H1 (cell line): ENCODE results near the gene TMCC3. TPM values are rescaled to one million over a fixed set of nuclear protein-coding genes. Genes with fewer than 3 reads are reported as not detected.

Experiments
- CTCF ChIA-PET: fragments of 300-600 bp; sonication (Branson Sonifier 250); formaldehyde crosslinking; loops from one replicate; lab custom pipeline; 2021; ENCODE audit not compliant: partially characterized antibody; lab: Charles Lee
- POLR2A ChIA-PET: fragments of 300-600 bp; sonication (Branson Sonifier 250); formaldehyde crosslinking; loops from one replicate; lab custom pipeline; 2021; ENCODE audit warnings: inconsistent platforms; ENCODE audit not compliant: partially characterized antibody; lab: Charles Lee
- DNase-seq, 2 experiments: peaks; one replicate each; pipeline versions ENCODE4 v3.0.0 to v3.0.0-alpha.2; 2010 to 2022; ENCODE audit warnings: low spot score in 2 of 2, low read depth in 1 of 2, mixed read lengths in 1 of 2
- FAIRE-seq: peaks from 2 replicates; lab custom pipeline; 2011; peaks lifted over from hg19 to GRCh38; lab: Jason Lieb, UNC
- H2AFZ ChIP-seq: 2 replicates; pipeline ENCODE4 v1.8.1; 2012; ENCODE audit warnings: low read length, inconsistent platforms
- H2AK5ac ChIP-seq: 2 replicates; pipeline ENCODE4 v1.6.1; 2013; ENCODE audit warnings: low read depth, low read length
- H2BK120ac ChIP-seq: replicated peaks from 2 replicates; pipeline ENCODE3; 2013; ENCODE audit warnings: low read depth, low read length, inconsistent platforms
- H2BK12ac ChIP-seq: 2 replicates; pipeline ENCODE4 v1.6.1; 2013; ENCODE audit warnings: low read depth, low read length
- H2BK15ac ChIP-seq: 2 replicates; pipeline ENCODE4 v1.6.1; 2013; ENCODE audit warnings: low read length
- H2BK20ac ChIP-seq: 2 replicates; pipeline ENCODE4 v1.6.1; 2013; ENCODE audit warnings: low read length
- H2BK5ac ChIP-seq: 2 replicates; pipeline ENCODE4 v1.6.1; 2013; ENCODE audit warnings: low read depth, low read length
- H3K14ac ChIP-seq: 2 replicates; pipeline ENCODE4 v1.6.1; 2013; ENCODE audit warnings: inconsistent platforms; ENCODE audit not compliant: insufficient read length
- H3K18ac ChIP-seq: 2 replicates; pipeline ENCODE4 v1.6.1; 2013; ENCODE audit warnings: low read length; ENCODE audit errors: extremely low read depth
- H3K23ac ChIP-seq: 2 replicates; pipeline ENCODE4 v1.6.1; 2013; ENCODE audit warnings: inconsistent platforms; ENCODE audit not compliant: insufficient read length
- H3K23me2 ChIP-seq: 2 replicates; pipeline ENCODE4 v1.6.1; 2013; ENCODE audit warnings: low read depth, low read length
- H3K27ac ChIP-seq: 2 replicates; pipeline ENCODE4 v1.6.1; 2011; ENCODE audit warnings: low read depth, low read length, inconsistent platforms
- H3K27me3 ChIP-seq, 4 experiments: replicated peaks in 1 of 4; 1 replicate in 1 of 4; 2 replicates in 3 of 4; pipeline versions ENCODE4 v1.6.1 to v1.8.1; 2011 to 2013; ENCODE audit warnings: low read length in 3 of 4, mild to moderate bottlenecking in 3 of 4, inconsistent platforms in 2 of 4, mixed read lengths in 2 of 4, moderate library complexity in 1 of 4; ENCODE audit not compliant: control insufficient read depth in 3 of 4, insufficient read depth in 3 of 4; ENCODE audit errors: extremely low read depth in 1 of 4
- H3K36me3 ChIP-seq, 4 experiments: 2 replicates each; pipeline versions ENCODE4 v1.6.1 to v1.8.1; 2011 to 2013; ENCODE audit warnings: mild to moderate bottlenecking in 4 of 4, low read length in 3 of 4, moderate library complexity in 2 of 4, control low read depth in 1 of 4, inconsistent platforms in 1 of 4; ENCODE audit not compliant: insufficient read depth in 4 of 4, control insufficient read depth in 2 of 4
- H3K4ac ChIP-seq: replicated peaks from 2 replicates; pipeline ENCODE3; 2013; ENCODE audit warnings: low read length, low read depth, mixed read lengths, inconsistent platforms; ENCODE audit not compliant: insufficient read length
- H3K4me1 ChIP-seq, 4 experiments: replicated peaks in 1 of 4; 1 replicate in 1 of 4; 2 replicates in 3 of 4; pipeline versions ENCODE4 v1.6.1 to v1.8.1; 2011 to 2013; ENCODE audit warnings: low read length in 3 of 4, inconsistent platforms in 2 of 4, mixed read lengths in 1 of 4; ENCODE audit not compliant: insufficient read depth in 4 of 4, control insufficient read depth in 3 of 4
- H3K4me2 ChIP-seq, 2 experiments: 2 replicates each; pipeline versions ENCODE4 v1.6.1 to v1.8.1; 2011 to 2013; ENCODE audit warnings: low read depth in 2 of 2, low read length in 2 of 2, control low read depth in 1 of 2, inconsistent platforms in 1 of 2, mild to moderate bottlenecking in 1 of 2; ENCODE audit not compliant: insufficient read depth in 1 of 2
- H3K4me3 ChIP-seq, 4 experiments: fragments of 200-600, 300-600 bp in 1 of 4; sonication (generic), shearing (Covaris generic), sonication (Bioruptor Twin) in 1 of 4; 2 replicates each; pipeline versions ENCODE4 v1.5.1 to v1.8.1; 2011 to 2016; ENCODE audit warnings: low read length in 4 of 4, low read depth in 3 of 4, control low read depth in 2 of 4, inconsistent platforms in 2 of 4, mild to moderate bottlenecking in 2 of 4, mixed read lengths in 1 of 4, moderate library complexity in 1 of 4; ENCODE audit not compliant: insufficient read depth in 2 of 4; ENCODE audit errors: extremely low read depth in 1 of 4
- H3K56ac ChIP-seq: replicated peaks from 2 replicates; pipeline ENCODE3; 2013; ENCODE audit warnings: low read depth, mild to moderate bottlenecking, mixed read lengths, low read length, inconsistent platforms; ENCODE audit not compliant: insufficient read length
- H3K79me1 ChIP-seq: 2 replicates; pipeline ENCODE4 v1.6.1; 2013; ENCODE audit warnings: low read depth, low read length, control low read depth
- H3K79me2 ChIP-seq, 2 experiments: 2 replicates each; pipeline versions ENCODE4 v1.6.1 to v1.8.1; 2012 to 2013; ENCODE audit warnings: low read length in 2 of 2, mild to moderate bottlenecking in 2 of 2, inconsistent platforms in 1 of 2; ENCODE audit not compliant: insufficient read depth in 2 of 2, control insufficient read depth in 1 of 2
- H3K9ac ChIP-seq, 4 experiments: replicated peaks in 1 of 4; 1 replicate in 1 of 4; 2 replicates in 3 of 4; pipeline versions ENCODE4 v1.6.1 to v1.8.1; 2011 to 2013; ENCODE audit warnings: low read depth in 3 of 4, low read length in 3 of 4, control low read depth in 2 of 4, mild to moderate bottlenecking in 2 of 4, moderate library complexity in 2 of 4, inconsistent platforms in 1 of 4; ENCODE audit errors: extremely low read depth in 1 of 4
- H3K9me3 ChIP-seq, 2 experiments: 2 replicates each; pipeline versions ENCODE4 v1.6.1 to v1.8.1; 2012 to 2013; ENCODE audit warnings: mild to moderate bottlenecking in 2 of 2, moderate library complexity in 2 of 2, control low read depth in 1 of 2, inconsistent platforms in 1 of 2, low read depth in 1 of 2, low read length in 1 of 2, mixed read lengths in 1 of 2; ENCODE audit not compliant: insufficient read depth in 2 of 2
- H4K20me1 ChIP-seq, 2 experiments: replicated peaks in 1 of 2; 2 replicates each; pipeline versions ENCODE3 to v1.8.1; 2011 to 2013; ENCODE audit warnings: inconsistent platforms in 2 of 2, low read length in 2 of 2, mild to moderate bottlenecking in 1 of 2; ENCODE audit not compliant: insufficient read depth in 2 of 2, control insufficient read depth in 1 of 2
- H4K5ac ChIP-seq: 2 replicates; pipeline ENCODE4 v1.6.1; 2013; ENCODE audit warnings: low read length, low read depth, mixed read lengths, inconsistent platforms; ENCODE audit not compliant: insufficient read length
- H4K8ac ChIP-seq: 2 replicates; pipeline ENCODE4 v1.8.0; 2013; ENCODE audit warnings: mild to moderate bottlenecking, moderate library complexity, low read length, inconsistent platforms; ENCODE audit not compliant: insufficient read depth; ENCODE audit errors: extremely low read depth
- H4K91ac ChIP-seq: replicated peaks from 2 replicates; pipeline ENCODE3; 2013; ENCODE audit warnings: low read length, mixed read lengths, inconsistent platforms; ENCODE audit not compliant: insufficient read length
- BACH1 ChIP-seq: IDR thresholded peaks from 2 replicates; pipeline ENCODE4 v1.6.1; 2012; ENCODE audit warnings: low read length, improper control_type of control experiment
- CREB1 ChIP-seq: IDR thresholded peaks from 2 replicates; pipeline ENCODE4 v1.6.1; 2012; ENCODE audit warnings: inconsistent platforms
- EGR1 ChIP-seq: IDR thresholded peaks from 2 replicates; pipeline ENCODE4 v1.6.1; 2011; ENCODE audit warnings: low read depth, low read length, borderline replicate concordance
- HDAC6 ChIP-seq: IDR thresholded peaks from one replicate; pipeline ENCODE4 v1.7.1; 2012; ENCODE audit warnings: low read depth, mild to moderate bottlenecking, inconsistent platforms, low read length, moderate library complexity
- JUN ChIP-seq: IDR thresholded peaks from 2 replicates; pipeline ENCODE4 v1.6.1; 2011; ENCODE audit warnings: low read depth, mild to moderate bottlenecking, improper control_type of control experiment, low read length
- KDM4A ChIP-seq: IDR thresholded peaks from one replicate; pipeline ENCODE4 v1.7.1; 2012; ENCODE audit warnings: low read depth, mild to moderate bottlenecking, moderate library complexity, low read length, inconsistent platforms; ENCODE audit not compliant: severe bottlenecking
- RAD21 ChIP-seq, 2 experiments: IDR thresholded peaks in 1 of 2; conservative IDR thresholded peaks in 1 of 2; 2 replicates each; pipeline ENCODE4 v1.6.1; 2011; ENCODE audit warnings: low read depth in 2 of 2, low read length in 2 of 2, improper control_type of control experiment in 1 of 2, inconsistent platforms in 1 of 2, mild to moderate bottlenecking in 1 of 2, moderate library complexity in 1 of 2
- SP4 ChIP-seq: IDR thresholded peaks from 2 replicates; pipeline ENCODE4 v1.6.1; 2012; ENCODE audit warnings: low read length, inconsistent platforms
- WGBS, 2 experiments: shearing (Covaris generic) in 1 of 2; methylation state at CpG; one replicate each; pipeline versions ENCODE4 v1.1.6 to v1.1.7; 2013 to 2015; ENCODE audit warnings: low lambda C conversion rate in 2 of 2, mixed read lengths in 2 of 2, inconsistent platforms in 1 of 2, low coverage in 1 of 2, missing lambda C conversion rate in 1 of 2; ENCODE audit not compliant: insufficient replicate concordance in 2 of 2, insufficient coverage in 1 of 2, insufficient read length in 1 of 2; ENCODE audit errors: extremely low coverage in 1 of 2, missing lambda C conversion rate in 1 of 2; 5-methylcytosine and 5-hydroxymethylcytosine counted together
- polyA plus RNA-seq, 7 experiments: library from polyadenylated mRNA; depleted of rRNA in 3 of 7; stranded (reverse) in 5 of 7; unstranded in 2 of 7; fragments of >200 nt in 5 of 7; fragments of 200-250 nt in 2 of 7; gene quantifications; 1 replicate in 5 of 7; 2 replicates in 1 of 7; 4 replicates in 1 of 7; pipeline versions ENCODE4 v1.2.1 to v1.2.3, GENCODE V29; 2011 to 2013; ENCODE audit warnings: missing spikeins in 2 of 7, mixed read lengths in 2 of 7
- total RNA-seq: library from RNA; stranded (reverse); fragmentation: NEBNext Ultra II Directional; extraction: Animal tissue kit (Norgen Biotek cat#: 25700); gene quantifications from 2 replicates; pipeline ENCODE4 v1.2.1, GENCODE V29; 2021
- TF ChIP-seq, protein P1 (sequence below), 3 experiments: IDR thresholded peaks; 1 replicate in 2 of 3; 2 replicates in 1 of 3; pipeline versions ENCODE4 v1.5.1 to v1.6.1; 2011; ENCODE audit warnings: low read length in 3 of 3, mild to moderate bottlenecking in 3 of 3, inconsistent platforms in 2 of 3, low read depth in 1 of 3, moderate library complexity in 1 of 3; ENCODE audit not compliant: insufficient read depth in 1 of 3; ENCODE audit errors: control extremely low read depth in 1 of 3

TMCC3 gene
- total and polyA plus RNA-seq, 2 of the 8 experiments (the other 6 are each of a cell fraction or from before 2014, with no cell fraction given): 1.7 to 4.1 TPM

DNA sequence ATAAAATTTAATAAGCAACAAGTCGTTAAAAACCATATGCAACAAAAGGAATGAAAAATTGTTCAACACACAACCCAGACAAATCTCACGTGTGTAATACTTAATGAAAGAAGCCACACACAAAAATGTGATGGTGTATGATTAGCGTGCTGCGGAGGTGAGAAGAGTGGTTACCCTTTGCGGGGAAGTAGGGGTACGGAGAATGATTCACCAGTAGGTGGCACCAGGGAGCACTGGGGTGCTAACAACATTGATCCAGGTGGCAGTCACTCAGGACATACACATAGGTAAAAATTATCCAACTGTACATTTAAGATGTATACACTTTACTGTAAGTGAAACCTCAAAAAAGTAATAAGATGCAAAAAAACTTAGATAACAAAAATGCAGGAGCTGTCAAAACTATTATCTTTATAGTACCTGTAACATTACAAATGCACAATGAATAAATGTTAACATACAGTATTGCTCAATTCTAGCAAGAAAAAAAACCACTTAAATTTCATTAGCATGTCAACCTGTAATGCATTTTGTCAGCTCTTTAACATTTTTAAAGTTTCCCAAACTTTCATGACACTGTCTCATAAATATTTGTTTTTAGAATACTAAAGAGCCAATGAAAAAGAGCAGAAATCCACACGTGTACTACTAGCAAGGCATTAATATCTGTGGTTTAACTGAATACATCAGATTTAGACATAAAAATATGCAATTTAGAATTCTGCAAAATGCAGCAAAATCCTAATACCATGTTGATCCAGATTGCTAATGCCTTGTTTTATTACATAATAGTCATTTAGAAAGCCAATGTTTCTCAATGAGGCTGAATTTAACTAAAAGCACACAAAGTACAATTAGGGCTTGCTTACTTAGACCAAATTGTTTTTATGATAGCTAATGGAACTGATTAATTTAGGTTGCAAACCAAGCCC, 46.7 kb downstream of the TMCC3 start:
- no peak overlapping the region for H2AK5ac ChIP-seq
- TF ChIP-seq RAD21 (IDR thresholded peaks at IDR 0.05 in 1 of 2, conservative IDR thresholded peaks at IDR 0.05 in 1 of 2; ENCODE audit: low read depth in 2 of 2, low read length in 2 of 2) (peak; percentile 68 to 70), SP4 (no peak), HDAC6 (no peak), BACH1 (no peak), CREB1 (no peak), EGR1 (no peak), JUN (no peak), KDM4A (no peak)
- TF ChIP-seq, protein P1, sequence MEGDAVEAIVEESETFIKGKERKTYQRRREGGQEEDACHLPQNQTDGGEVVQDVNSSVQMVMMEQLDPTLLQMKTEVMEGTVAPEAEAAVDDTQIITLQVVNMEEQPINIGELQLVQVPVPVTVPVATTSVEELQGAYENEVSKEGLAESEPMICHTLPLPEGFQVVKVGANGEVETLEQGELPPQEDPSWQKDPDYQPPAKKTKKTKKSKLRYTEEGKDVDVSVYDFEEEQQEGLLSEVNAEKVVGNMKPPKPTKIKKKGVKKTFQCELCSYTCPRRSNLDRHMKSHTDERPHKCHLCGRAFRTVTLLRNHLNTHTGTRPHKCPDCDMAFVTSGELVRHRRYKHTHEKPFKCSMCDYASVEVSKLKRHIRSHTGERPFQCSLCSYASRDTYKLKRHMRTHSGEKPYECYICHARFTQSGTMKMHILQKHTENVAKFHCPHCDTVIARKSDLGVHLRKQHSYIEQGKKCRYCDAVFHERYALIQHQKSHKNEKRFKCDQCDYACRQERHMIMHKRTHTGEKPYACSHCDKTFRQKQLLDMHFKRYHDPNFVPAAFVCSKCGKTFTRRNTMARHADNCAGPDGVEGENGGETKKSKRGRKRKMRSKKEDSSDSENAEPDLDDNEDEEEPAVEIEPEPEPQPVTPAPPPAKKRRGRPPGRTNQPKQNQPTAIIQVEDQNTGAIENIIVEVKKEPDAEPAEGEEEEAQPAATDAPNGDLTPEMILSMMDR (IDR thresholded peaks at IDR 0.05; ENCODE audit: control extremely low read depth in 1 of 3, insufficient read depth in 1 of 3, low read depth in 1 of 3, low read length in 3 of 3): peak; percentile 73 to 87 (median 85)

More for the DNA sequence above, 46.7 kb downstream of the TMCC3 start:
- POLR2A ChIA-PET: no interaction called here
- Histone ChIP-seq H3K79me2 (no peaks in the 10 kb centered on the region), H3K9ac (no peak overlapping the region), H3K4ac (no peak overlapping the region), H3K56ac (no peak overlapping the region), H3K36me3 (no peaks in the 10 kb centered on the region; a peak in 1 of 8 replicates), H3K79me1 (no peaks in the 10 kb centered on the region), H2BK5ac (no peak overlapping the region), H4K20me1 (no peaks in the 10 kb centered on the region), H3K14ac (no peak overlapping the region), H2BK20ac (no peak overlapping the region), H3K4me3 (no peak overlapping the region), H4K8ac (no peak overlapping the region), H3K18ac (no peak overlapping the region), H3K27ac (no peak overlapping the region), H2BK120ac (no peak overlapping the region), H3K9me3 (no peaks in the 10 kb centered on the region; a peak in 1 of 4 replicates), H2BK15ac (no peak overlapping the region), H2AFZ (no peak overlapping the region), H3K23me2 (no peaks in the 10 kb centered on the region), H4K91ac (no peak overlapping the region), H4K5ac (no peak overlapping the region), H3K27me3 (no peaks in the 10 kb centered on the region), H2BK12ac (no peak overlapping the region), H3K4me1 (no peaks in the 10 kb centered on the region), H3K4me2 (no peak overlapping the region), H3K23ac (no peak overlapping the region)
- CTCF ChIA-PET: interaction anchor here (0.6 to 1.8 kb wide), 22 partner anchors 8 to 363 kb away, joined by 3 to 7 read pairs (median 3); no protein-coding TSS in a partner anchor
- 75% methylated on average over 7 of the region's 7 CpGs; no CpG with 5 or more reads in 1 of the 2 experiments for WGBS, 2 experiments
- DNase-seq (peak in 1 of 2 experiments; percentile 81), FAIRE-seq (peak; percentile 86)
